Measurements from ENCODE around the gene TATDN2.
"Not testable (repeated sequence)": the region's sequence is repeated elsewhere in the genome, so short reads cannot be mapped to it uniquely, and the experiment has no call there.

Gene TATDN2

DNA sequence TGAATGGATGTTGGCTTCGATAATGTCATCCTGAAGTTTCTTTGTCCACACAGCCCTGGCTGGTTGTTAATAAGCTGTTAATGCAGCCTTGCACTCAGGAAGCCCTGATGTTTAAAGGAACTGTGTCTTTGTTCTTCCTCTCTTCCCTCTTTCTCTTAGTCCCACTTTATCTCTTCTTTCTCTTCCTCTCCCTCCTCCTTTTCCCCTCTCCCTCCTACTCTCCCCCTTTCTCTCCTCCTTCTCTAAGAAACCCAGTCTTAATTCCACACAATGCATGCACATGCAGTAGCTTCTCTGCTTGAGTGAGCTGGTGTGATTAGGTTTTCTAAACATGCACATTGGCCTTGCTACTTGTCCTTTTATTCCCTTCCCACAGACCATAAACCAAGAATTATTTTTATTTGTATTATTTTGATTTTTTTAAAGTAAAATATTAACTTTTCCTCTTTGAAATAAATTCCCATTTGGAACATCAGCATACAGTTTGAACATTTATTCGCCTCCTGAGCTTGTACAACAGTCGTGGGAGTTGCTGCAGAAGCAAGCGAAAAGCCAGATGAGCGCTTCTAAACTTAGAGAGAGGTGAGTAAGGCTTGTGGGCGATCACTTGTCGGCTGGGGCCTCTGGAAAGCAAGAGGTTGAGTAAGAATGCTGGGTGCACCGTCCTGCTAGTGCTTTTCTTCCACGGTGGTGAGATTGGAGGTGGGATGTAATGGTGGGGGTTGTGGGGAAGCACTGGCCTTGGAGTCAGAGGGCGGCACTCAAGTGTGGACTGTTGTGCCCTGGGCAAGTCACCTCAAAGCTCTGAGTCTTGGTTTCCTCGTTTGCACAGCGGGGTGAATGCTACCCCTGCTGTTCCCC is 37.2 kb downstream of the TATDN2 start:
- peak overlapping the region; percentile 33 for H3K27ac Mint-ChIP-seq
- no peaks in the 10 kb centered on the region for H3K27me3 Mint-ChIP-seq
- peaks cover 24% of the 10 kb centered on the region for H3K4me1 Mint-ChIP-seq (ENCODE audit: low read depth)
- H3K9me3 Mint-ChIP-seq: no peaks in the 10 kb centered on the region
- H3K36me3 Mint-ChIP-seq (ENCODE audit: low read depth): peaks cover 92% of the 10 kb centered on the region
- intact Hi-C loops (cut with micrococcal nuclease): no loop called here
- H3K4me3 Mint-ChIP-seq: no peak overlapping the region

DNA sequence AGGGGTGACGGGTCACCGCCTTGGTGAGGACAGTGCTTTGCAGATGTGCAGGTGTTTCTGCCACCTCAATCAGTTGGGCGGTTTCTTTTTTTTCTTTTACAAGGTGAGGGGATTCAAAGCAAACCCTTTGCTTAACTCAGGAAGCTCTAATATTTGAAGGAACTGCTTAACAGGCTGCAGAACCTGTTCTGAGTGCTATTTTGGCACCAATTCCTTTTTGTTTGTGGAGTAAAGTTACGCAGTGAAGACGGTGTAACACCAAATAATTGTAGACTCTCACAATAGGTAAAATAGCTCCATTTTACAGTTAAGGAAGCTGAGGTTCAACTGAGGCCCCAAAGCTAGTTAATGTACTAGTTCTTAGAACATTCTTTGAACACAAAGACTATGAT is 37.9 kb downstream of the TATDN2 start:
- H3K27ac Mint-ChIP-seq: no peak overlapping the region

DNA sequence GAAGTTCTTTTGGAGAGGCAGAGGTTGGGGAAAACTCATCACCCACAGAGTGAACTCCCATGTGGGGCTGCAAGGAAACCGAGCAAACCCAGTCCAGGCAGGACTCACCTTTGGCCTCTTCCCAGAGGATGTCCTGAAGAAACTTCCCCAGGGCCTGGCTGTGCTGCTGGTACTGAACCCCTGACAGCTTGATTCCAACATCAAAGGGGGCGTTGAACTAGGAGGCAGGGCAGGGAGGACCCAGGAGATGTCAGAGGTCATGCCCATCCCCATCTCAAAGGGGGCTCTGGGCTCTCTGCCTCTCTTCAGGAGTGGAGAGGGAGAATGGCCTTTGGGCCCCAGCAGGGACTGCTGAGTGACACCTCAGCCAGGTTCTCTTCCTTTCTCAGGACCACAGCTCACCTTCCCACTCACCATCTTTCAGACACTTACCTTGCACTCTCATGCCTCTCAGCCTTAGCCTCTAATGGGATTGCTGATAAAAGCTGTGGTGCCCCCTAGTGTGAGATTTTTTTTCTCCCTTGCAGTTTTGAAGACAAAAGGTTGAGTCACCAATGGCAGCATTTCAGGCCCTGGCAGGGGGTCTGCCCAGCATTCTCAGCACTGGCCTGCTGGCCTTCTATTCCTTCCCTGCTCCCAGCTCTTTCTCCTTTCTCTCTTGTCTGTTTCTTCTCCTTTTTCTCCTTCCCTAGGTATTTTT is 38.5 kb downstream of the TATDN2 start:
- Mint-ChIP-seq H3K27me3 (no peaks in the 10 kb centered on the region), H3K4me3 (no peak overlapping the region), H3K36me3 (ENCODE audit: low read depth) (peaks cover 84% of the 10 kb centered on the region), H3K9me3 (no peaks in the 10 kb centered on the region), H3K27ac (no peak overlapping the region), H3K4me1 (ENCODE audit: low read depth) (peaks cover 34% of the 10 kb centered on the region)
- intact Hi-C loops (cut with micrococcal nuclease): no loop called here

More for the DNA sequence above, 37.9 kb downstream of the TATDN2 start:
- Mint-ChIP-seq H3K36me3 (ENCODE audit: low read depth) (peaks cover 90% of the 10 kb centered on the region), H3K27me3 (no peaks in the 10 kb centered on the region), H3K4me1 (ENCODE audit: low read depth) (peaks cover 28% of the 10 kb centered on the region), H3K9me3 (no peaks in the 10 kb centered on the region), H3K4me3 (no peak overlapping the region)
- intact Hi-C loops (cut with micrococcal nuclease): no loop called here

DNA sequence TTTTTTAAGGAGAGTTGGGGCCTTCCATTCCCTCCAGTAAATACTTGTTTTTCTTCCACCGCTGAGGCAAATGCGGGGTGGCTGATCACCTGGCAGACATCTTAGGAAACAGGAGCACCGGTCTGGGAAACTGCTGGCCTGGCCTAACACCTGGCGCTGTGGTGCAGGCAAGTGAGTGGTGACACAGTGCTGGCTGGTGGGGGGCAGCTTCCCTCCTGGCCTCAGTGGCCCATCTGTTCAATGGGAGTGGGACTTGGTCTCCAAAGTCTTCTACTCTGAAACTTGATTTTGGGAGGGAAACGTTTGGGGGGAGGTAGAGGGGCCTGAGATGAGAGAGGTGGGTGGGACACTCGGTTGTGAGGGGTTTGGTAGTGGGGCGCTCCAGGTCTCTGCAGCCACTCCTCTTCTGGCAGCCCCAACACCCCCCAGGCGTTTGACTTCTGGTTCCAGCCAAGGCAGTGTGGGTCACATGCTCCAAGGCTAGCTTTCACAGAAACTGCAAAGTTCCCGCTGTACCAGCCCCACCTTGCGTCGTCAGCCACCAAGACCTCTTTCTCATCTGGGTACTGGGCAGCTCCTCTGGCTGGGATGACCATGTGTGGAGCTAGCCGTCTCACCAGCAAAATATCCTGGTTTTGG is 39.8 kb downstream of the TATDN2 start:
- H3K27ac Mint-ChIP-seq: no peak overlapping the region

DNA sequence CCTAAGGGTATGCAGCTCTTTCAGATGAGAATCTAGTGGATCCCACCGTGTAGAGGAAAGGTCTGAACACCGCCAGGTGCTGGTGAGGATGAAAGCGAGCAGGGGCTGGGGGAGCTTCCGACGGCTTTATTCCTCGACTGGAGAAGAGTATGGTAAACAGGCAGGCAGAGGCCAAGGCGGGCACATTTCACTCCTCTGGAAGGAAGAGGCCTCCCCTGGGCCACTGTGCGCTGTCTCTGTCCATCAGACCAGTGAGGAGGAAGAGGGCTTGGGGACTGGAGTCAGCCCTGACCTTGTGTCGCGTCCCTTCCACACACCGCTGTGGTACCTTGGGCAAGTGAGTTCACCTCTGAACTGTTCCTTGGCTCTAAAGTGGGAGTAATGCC is 40.3 kb downstream of the TATDN2 start:
- Mint-ChIP-seq H3K27ac (no peak overlapping the region), H3K4me1 (ENCODE audit: low read depth) (peaks cover 50% of the 10 kb centered on the region), H3K36me3 (ENCODE audit: low read depth) (peaks cover 69% of the 10 kb centered on the region), H3K4me3 (no peak overlapping the region), H3K9me3 (no peaks in the 10 kb centered on the region), H3K27me3 (no peaks in the 10 kb centered on the region)
- intact Hi-C loops (cut with micrococcal nuclease): no loop called here

More for the DNA sequence above, 39.8 kb downstream of the TATDN2 start:
- Mint-ChIP-seq H3K27me3 (no peaks in the 10 kb centered on the region), H3K9me3 (no peaks in the 10 kb centered on the region), H3K4me1 (ENCODE audit: low read depth) (peaks cover 47% of the 10 kb centered on the region), H3K4me3 (no peak overlapping the region), H3K36me3 (ENCODE audit: low read depth) (peaks cover 74% of the 10 kb centered on the region)
- intact Hi-C loops (cut with micrococcal nuclease): no loop called here

DNA sequence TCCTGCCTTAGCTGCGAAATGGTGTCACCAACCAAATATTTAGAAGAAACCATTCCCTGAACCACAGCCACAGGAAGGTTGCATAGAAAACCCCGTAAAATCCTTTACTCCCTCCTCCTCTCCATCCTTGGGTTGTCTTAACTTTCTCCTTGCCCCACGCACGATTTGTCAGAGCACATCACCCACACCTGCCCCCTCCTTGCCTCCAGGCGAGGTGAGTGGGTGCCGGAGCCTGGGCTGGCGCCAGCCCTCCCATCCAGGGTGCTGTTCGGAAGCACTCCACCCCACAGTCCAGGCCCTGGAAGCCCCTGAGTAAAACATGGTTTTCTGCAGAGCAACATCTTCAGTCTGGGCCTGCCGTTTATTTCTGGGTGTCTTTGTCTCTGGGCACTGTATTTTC is 40.8 kb downstream of the TATDN2 start:
- peaks cover 66% of the 10 kb centered on the region for H3K36me3 Mint-ChIP-seq (ENCODE audit: low read depth)

DNA sequence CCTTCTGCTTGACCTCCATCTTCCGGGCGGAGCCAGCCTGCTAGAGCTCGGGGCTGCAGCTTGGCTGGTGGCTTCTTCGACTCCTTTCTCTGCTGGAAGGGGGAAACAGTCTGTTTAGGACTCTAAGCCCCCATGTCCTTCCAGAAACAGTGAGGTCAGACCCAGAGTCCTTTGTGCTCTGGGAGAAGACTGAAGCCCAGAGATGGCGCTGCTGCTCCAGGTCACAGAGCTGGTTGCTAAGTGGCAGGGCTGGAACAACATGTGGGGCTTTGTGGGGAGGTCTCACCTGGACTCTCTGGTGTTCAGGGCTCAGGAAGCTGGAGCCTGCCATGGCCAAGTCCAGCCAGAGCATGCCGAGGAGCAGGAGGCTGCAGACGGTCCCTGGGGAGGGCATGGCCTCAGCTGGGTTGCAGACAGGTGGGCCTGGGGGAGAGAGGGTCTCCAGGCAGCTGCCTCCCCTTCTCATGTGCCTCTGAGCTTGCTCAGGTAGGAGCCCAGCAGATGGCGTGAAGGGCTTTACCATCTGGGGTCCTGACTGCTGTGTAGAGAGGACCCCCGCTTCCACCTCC is 41.6 kb downstream of the TATDN2 start:
- intact Hi-C loops (cut with micrococcal nuclease): no loop called here
- peaks cover 49% of the 10 kb centered on the region for H3K4me1 Mint-ChIP-seq (ENCODE audit: low read depth)
- H3K4me3 Mint-ChIP-seq: no peak overlapping the region
- peaks cover 64% of the 10 kb centered on the region for H3K36me3 Mint-ChIP-seq (ENCODE audit: low read depth)
- no peaks in the 10 kb centered on the region for H3K27me3 Mint-ChIP-seq
- H3K9me3 Mint-ChIP-seq: no peaks in the 10 kb centered on the region
- no peak overlapping the region for H3K27ac Mint-ChIP-seq

More for the DNA sequence above, 40.8 kb downstream of the TATDN2 start:
- Mint-ChIP-seq H3K4me3 (no peak overlapping the region), H3K27me3 (no peaks in the 10 kb centered on the region), H3K27ac (no peak overlapping the region), H3K4me1 (ENCODE audit: low read depth) (peaks cover 52% of the 10 kb centered on the region), H3K9me3 (no peaks in the 10 kb centered on the region)
- intact Hi-C loops (cut with micrococcal nuclease): no loop called here

DNA sequence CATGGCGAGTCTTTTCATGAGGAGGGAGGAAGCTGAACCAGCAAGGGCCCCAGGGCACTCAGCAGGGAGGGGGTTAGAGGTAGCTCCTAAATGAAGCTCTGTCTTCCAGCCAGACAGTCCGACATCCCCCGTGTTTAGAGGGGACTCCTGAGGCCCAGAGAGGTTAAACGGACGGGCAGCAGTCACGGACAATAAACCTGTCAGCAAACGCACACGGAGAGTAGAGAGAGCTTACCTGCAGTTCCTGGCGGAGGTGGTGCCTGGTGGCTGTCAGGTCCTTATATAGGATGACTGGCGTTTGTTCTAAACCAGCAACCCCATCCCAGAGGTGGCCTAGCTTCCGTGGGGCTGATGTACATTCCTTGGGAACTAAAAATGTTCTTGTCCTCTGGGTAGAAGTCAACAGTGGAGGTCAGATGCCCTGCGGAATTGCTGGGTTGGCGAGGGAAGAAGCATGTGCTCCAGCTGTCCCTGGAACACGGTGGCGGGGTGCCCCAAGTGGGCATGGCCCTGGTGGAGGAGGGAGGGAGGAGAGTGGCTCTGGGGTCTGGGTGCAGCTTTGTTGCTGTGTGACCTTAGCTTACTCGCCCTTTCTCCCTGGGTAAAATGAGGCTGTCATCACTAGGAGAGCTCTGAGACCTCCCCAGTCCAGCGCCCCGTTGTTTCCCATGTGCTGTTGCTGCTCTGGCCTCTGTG is 42.4 kb downstream of the TATDN2 start:
- H3K27me3 Mint-ChIP-seq: no peaks in the 10 kb centered on the region
- intact Hi-C loops (cut with micrococcal nuclease): no loop called here
- H3K27ac Mint-ChIP-seq: peak overlapping the region; percentile 76
- no peaks in the 10 kb centered on the region for H3K9me3 Mint-ChIP-seq
- no peak overlapping the region for H3K4me3 Mint-ChIP-seq
- H3K36me3 Mint-ChIP-seq (ENCODE audit: low read depth): peaks cover 64% of the 10 kb centered on the region
- H3K4me1 Mint-ChIP-seq (ENCODE audit: low read depth): peaks cover 42% of the 10 kb centered on the region

DNA sequence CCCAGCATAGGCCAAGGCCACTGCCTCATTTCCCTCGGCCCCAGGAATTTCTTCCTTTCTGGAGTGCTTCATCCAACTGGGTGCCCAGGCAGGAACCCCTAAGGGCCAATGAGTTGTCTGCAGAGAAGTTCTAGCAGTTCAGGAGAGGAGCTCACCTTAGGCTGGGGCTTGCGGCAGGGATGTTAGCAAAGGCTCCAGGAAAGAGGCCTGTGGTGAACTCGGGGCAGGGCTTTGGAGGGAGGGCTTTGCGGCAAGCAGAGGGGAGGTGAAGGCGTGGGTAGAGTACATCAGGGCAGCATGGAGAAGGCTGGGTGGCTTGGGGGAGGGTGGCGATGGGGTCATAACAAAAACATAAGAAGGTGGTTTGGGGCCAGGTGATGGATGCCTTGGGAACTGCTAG is 43.4 kb downstream of the TATDN2 start:
- Mint-ChIP-seq H3K27me3 (no peaks in the 10 kb centered on the region), H3K9me3 (no peaks in the 10 kb centered on the region), H3K36me3 (ENCODE audit: low read depth) (peaks cover 67% of the 10 kb centered on the region), H3K4me1 (ENCODE audit: low read depth) (peaks cover 41% of the 10 kb centered on the region), H3K4me3 (no peak overlapping the region), H3K27ac (peak overlapping the region; percentile 76)
- intact Hi-C loops (cut with micrococcal nuclease): no loop called here

DNA sequence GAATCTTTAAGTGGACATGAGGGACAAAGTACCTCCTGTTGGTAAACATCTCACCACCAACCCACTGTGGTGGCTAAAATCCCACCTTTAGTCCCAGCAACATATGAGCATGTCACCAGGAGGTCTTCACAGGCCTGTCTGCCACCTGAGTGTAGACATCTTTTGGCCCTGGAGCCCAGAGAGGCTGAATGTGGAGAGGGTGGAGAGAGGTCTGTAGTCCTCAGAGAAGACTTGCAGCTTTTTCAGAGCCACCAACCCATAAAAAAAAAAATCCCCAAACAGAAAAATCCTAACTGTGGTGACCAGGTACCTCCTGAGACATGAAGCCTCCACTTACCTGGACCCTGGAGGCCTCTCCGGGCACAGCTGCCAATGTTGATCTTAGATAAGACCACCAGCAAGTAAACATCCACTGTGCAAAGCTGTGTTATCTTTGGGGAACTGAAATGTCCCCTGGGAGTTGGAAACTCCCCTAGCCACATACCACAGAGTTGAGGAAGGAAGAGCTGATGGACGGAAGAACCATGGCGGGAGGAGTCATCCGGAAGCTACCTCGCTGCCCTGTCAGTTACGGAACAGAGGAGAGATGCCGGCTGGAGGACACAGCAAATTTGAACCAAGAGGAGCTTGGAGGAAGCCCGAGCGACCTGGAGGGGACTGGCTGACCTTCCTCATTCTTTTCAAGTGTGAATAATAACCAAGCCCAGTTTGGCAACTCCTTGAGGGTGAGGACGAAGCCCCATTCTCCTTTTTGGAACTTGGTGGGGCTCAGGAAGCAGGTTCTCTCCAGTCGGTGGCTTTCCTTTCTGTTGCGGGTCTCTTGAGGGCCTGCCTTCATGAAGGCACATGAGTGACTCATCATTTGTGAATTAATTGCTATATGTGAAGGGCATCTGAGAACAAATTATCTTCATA is 44.5 kb downstream of the TATDN2 start, which contains the start of gene GHRL:
Gene GHRL (minus strand): TSS at position 443 of the 915 bp plus-strand sequence. CDS start 2,767 bp downstream, outside the sequence.
- intact Hi-C loops (cut with micrococcal nuclease): no loop called here
- Mint-ChIP-seq H3K27me3 (no peaks in the 10 kb centered on the region), H3K4me3 (peak within 1 kb of the TSS; percentile 35), H3K36me3 (ENCODE audit: low read depth) (peaks cover 64% of the 10 kb centered on the region), H3K9me3 (no peaks in the 10 kb centered on the region), H3K4me1 (ENCODE audit: low read depth) (peaks cover 34% of the 10 kb centered on the region), H3K27ac (peak within 1 kb of the TSS; percentile 76)

DNA sequence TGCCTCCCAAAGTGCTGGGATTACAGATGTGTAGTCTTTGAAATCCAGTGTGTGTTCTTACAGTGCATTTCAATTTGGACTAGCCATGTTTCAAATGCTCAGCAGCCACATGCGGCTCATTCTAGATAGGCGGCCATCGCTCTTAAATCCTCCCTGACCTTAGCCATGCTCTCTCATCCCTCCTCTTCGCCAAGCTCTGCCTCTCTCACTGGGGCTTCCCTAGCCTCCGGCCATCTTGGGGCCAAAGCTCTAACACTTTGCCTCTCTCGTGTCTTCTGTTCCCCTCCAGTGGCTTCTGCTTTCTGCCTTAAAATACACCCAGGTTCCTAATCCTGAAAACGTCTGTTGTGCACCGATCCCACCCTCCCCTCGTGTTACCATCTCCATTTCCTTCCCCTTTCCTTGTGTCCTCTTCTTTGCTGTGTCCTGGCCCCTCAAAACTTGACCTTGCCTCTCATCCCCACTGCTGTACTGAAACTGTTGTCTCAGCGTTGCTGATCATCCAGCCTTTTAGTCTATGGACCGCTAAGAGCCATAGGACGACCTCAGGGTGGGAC is 45.8 kb downstream of the TATDN2 start:
- peaks cover 55% of the 10 kb centered on the region for H3K36me3 Mint-ChIP-seq (ENCODE audit: low read depth)
- H3K27ac Mint-ChIP-seq: peak overlapping the region; percentile 37
- no peaks in the 10 kb centered on the region for H3K27me3 Mint-ChIP-seq
- intact Hi-C loops (cut with micrococcal nuclease): no loop called here
- no peak overlapping the region for H3K4me3 Mint-ChIP-seq
- H3K4me1 Mint-ChIP-seq (ENCODE audit: low read depth): peaks cover 34% of the 10 kb centered on the region
- no peaks in the 10 kb centered on the region for H3K9me3 Mint-ChIP-seq

DNA sequence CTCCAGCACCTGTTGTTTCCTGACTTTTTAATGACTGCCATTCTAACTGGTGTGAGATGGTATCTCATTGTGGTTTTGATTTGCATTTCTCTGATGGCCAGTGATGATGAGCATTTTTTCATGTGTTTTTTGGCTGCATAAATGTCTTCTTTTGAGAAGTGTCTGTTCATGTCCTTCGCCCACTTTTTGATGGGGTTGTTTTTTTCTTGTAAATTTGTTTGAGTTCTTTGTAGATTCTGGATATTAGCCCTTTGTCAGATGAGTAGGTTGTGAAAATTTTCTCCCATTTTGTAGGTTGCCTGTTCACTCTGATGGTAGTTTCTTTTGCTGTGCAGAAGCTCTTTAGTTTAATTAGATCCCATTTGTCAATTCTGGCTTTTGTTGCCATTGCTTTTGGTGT is 49.8 kb downstream of the TATDN2 start:
- intact Hi-C loops (cut with micrococcal nuclease); H3K27me3 Mint-ChIP-seq; H3K9me3 Mint-ChIP-seq; H3K27ac Mint-ChIP-seq; H3K4me3 Mint-ChIP-seq: not testable (repeated sequence)
- peaks cover 77% of the 10 kb centered on the region for H3K36me3 Mint-ChIP-seq (ENCODE audit: low read depth)
- peaks cover 11% of the 10 kb centered on the region for H3K4me1 Mint-ChIP-seq (ENCODE audit: low read depth)

Data from dendritic cell treated with granulocyte-macrophage colony-stimulating factor and Interleukin-4, amounts not matched to agents 40 ng/mL and 50 ng/mL, for 4 days (primary cell).